ENCODE data around the gene RAN. TPM values are rescaled to one million over a fixed set of nuclear protein-coding genes. Genes with fewer than 3 reads are reported as not detected.
A peak's percentile ranks its signal among the peaks of the same experiment; 100 is the strongest.

Gene RAN
- polyA plus RNA-seq, 1 donor from 2014 or later = 616 TPM

DNA sequence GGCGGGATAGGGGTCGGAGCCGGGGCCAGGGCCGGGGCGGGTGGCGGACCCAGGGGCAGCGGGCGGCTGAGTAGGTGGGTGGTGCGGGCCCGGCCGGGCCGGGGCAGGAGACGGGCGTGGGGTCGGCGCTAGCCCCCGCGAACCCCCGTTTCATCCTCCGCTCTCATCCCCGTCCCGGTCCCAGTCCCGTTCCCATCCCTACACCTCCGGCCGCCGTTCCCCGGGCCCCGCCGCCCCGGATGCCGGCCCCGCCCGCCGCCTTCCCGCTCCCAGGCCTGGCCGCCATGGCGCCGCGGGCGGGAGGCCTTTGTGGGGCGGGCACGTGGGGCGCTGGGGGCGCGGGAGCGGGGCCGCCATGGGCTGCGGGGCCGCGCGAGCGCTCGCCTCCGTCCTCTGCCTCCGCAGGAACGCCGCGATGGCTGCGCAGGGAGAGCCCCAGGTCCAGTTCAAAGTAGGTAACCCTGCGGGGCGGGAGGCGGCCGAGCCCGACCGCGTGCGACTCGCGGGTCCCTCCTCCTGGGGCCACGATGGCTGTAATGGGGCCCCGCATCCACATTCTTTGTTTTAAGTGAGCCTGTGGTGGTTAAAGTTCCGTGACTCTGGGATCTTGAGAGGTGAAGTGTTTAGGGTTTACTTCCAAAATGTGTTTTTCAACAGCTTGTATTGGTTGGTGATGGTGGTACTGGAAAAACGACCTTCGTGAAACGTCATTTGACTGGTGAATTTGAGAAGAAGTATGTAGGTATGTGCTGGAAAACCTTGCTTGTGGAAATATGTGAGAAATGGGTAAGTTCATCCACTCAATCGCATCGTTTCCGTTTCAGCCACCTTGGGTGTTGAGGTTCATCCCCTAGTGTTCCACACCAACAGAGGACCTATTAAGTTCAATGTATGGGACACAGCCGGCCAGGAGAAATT lies 572 bp downstream of the RAN start:
- peak; percentile 25 for TF ChIP-seq RAD21 (conservative IDR thresholded peaks at IDR 0.05)
- TF ChIP-seq, protein P1, sequence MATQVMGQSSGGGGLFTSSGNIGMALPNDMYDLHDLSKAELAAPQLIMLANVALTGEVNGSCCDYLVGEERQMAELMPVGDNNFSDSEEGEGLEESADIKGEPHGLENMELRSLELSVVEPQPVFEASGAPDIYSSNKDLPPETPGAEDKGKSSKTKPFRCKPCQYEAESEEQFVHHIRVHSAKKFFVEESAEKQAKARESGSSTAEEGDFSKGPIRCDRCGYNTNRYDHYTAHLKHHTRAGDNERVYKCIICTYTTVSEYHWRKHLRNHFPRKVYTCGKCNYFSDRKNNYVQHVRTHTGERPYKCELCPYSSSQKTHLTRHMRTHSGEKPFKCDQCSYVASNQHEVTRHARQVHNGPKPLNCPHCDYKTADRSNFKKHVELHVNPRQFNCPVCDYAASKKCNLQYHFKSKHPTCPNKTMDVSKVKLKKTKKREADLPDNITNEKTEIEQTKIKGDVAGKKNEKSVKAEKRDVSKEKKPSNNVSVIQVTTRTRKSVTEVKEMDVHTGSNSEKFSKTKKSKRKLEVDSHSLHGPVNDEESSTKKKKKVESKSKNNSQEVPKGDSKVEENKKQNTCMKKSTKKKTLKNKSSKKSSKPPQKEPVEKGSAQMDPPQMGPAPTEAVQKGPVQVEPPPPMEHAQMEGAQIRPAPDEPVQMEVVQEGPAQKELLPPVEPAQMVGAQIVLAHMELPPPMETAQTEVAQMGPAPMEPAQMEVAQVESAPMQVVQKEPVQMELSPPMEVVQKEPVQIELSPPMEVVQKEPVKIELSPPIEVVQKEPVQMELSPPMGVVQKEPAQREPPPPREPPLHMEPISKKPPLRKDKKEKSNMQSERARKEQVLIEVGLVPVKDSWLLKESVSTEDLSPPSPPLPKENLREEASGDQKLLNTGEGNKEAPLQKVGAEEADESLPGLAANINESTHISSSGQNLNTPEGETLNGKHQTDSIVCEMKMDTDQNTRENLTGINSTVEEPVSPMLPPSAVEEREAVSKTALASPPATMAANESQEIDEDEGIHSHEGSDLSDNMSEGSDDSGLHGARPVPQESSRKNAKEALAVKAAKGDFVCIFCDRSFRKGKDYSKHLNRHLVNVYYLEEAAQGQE (IDR thresholded peaks at IDR 0.05; ENCODE audit: borderline replicate concordance) = no peak
- TF ChIP-seq CTCF (IDR thresholded peaks at IDR 0.05; ENCODE audit: poor library complexity, severe bottlenecking) = no peak
- TF ChIP-seq TAF1 (IDR thresholded peaks at IDR 0.05; ENCODE audit: low read depth) = peak; percentile 9
- no peak for TF ChIP-seq EZH2 (IDR thresholded peaks at IDR 0.05; ENCODE audit: borderline replicate concordance, insufficient read depth, low read length, poor library complexity, severe bottlenecking)
- no peak for TF ChIP-seq POLR2AphosphoS5 (IDR thresholded peaks at IDR 0.05)
- no peak for TF ChIP-seq EP300 (conservative IDR thresholded peaks at IDR 0.05; ENCODE audit: poor library complexity, severe bottlenecking)
- peak; percentile 19 for TF ChIP-seq SMC3 (conservative IDR thresholded peaks at IDR 0.05; ENCODE audit: poor library complexity)
- peak; percentile 79 for TF ChIP-seq MXI1 (conservative IDR thresholded peaks at IDR 0.05; ENCODE audit: poor library complexity, severe bottlenecking)
- Histone ChIP-seq H3K27ac (ENCODE audit: low read length) (peak overlapping the region; percentile 72), H2AFZ (ENCODE audit: low read depth, low read length) (no peak overlapping the region), H3K27me3 (ENCODE audit: insufficient read depth, low read depth, low read length) (no peaks in the 10 kb centered on the region), H3K9me2 (ENCODE audit: insufficient read depth, low read length) (no peaks in the 10 kb centered on the region), H3K9me3 (ENCODE audit: low read length) (no peaks in the 10 kb centered on the region), H3K4me2 (ENCODE audit: low read length) (peak overlapping the region; percentile 84), H3K4me3 (ENCODE audit: low read length) (peak overlapping the region; percentile 76), H3K79me2 (replicated peaks; ENCODE audit: insufficient read depth, low read length) (peaks cover 22% of the 10 kb centered on the region), H4K20me1 (ENCODE audit: insufficient read depth) (peaks cover 8% of the 10 kb centered on the region), H3K36me3 (ENCODE audit: insufficient read depth, low read length) (peaks cover 1% of the 10 kb centered on the region), H3F3A (ENCODE audit: insufficient read depth, low read length, poor library complexity, severe bottlenecking) (no peaks in the 10 kb centered on the region), H3K9ac (ENCODE audit: low read length) (peak overlapping the region; percentile 82)

GRCh38 chr12:130873106-130873795 lies 1.4 kb downstream of the RAN start:
- Histone ChIP-seq H3K4me3 (ENCODE audit: low read length) (peak overlapping the region; percentile 76), H3K9me3 (ENCODE audit: low read length) (no peaks in the 10 kb centered on the region), H3F3A (ENCODE audit: insufficient read depth, low read length, poor library complexity, severe bottlenecking) (no peaks in the 10 kb centered on the region), H3K79me2 (replicated peaks; ENCODE audit: insufficient read depth, low read length) (peaks cover 22% of the 10 kb centered on the region), H3K9ac (ENCODE audit: low read length) (peak overlapping the region; percentile 82), H3K4me2 (ENCODE audit: low read length) (peak overlapping the region; percentile 84), H3K36me3 (ENCODE audit: insufficient read depth, low read length) (peaks cover 3% of the 10 kb centered on the region), H3K9me2 (ENCODE audit: insufficient read depth, low read length) (no peaks in the 10 kb centered on the region), H2AFZ (ENCODE audit: low read depth, low read length) (no peak overlapping the region), H3K27me3 (ENCODE audit: insufficient read depth, low read depth, low read length) (no peaks in the 10 kb centered on the region), H3K27ac (ENCODE audit: low read length) (no peak overlapping the region), H4K20me1 (ENCODE audit: insufficient read depth) (peaks cover 8% of the 10 kb centered on the region)
- TF ChIP-seq POLR2AphosphoS5 (IDR thresholded peaks at IDR 0.05) (no peak), EZH2 (IDR thresholded peaks at IDR 0.05; ENCODE audit: borderline replicate concordance, insufficient read depth, low read length, poor library complexity, severe bottlenecking) (no peak), MXI1 (conservative IDR thresholded peaks at IDR 0.05; ENCODE audit: poor library complexity, severe bottlenecking) (no peak), SMC3 (conservative IDR thresholded peaks at IDR 0.05; ENCODE audit: poor library complexity) (no peak), CTCF (IDR thresholded peaks at IDR 0.05; ENCODE audit: poor library complexity, severe bottlenecking) (no peak), EP300 (conservative IDR thresholded peaks at IDR 0.05; ENCODE audit: poor library complexity, severe bottlenecking) (no peak), TAF1 (IDR thresholded peaks at IDR 0.05; ENCODE audit: low read depth) (no peak)
- TF ChIP-seq, protein P1 (IDR thresholded peaks at IDR 0.05; ENCODE audit: borderline replicate concordance) = no peak
